Hippocampal formation (tissue), 2 donors: Measurements from ENCODE around the gene TJAP1.
"Not testable (repeated sequence)": the region's sequence is repeated elsewhere in the genome, so short reads cannot be mapped to it uniquely, and the experiment has no call there.

Source experiments
- DNase-seq, 2 donors: peaks; one replicate each; lab custom pipeline; 2025; lab: John Stamatoyannopoulos, UW

TJAP1 gene

DNA sequence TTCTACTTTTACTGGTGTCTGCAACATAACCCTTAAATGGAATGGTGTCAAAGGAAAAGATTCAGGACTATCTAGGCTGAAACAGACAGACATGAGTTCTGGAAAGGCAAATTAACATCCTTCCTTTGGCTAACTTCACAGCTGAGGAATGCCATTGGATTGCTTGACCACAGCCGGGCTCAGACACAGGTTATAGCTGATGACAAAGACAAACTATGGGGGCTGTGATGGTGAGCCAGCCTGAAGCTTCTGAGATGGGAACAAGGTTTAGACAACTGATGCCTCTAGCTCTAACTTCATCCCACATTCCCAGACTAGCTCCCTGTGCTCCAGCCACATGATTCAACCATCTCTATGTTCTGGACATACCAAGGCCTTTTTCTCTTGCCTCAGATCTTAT lies 54.8 kb downstream of the TJAP1 start:
- no peak for DNase-seq

DNA sequence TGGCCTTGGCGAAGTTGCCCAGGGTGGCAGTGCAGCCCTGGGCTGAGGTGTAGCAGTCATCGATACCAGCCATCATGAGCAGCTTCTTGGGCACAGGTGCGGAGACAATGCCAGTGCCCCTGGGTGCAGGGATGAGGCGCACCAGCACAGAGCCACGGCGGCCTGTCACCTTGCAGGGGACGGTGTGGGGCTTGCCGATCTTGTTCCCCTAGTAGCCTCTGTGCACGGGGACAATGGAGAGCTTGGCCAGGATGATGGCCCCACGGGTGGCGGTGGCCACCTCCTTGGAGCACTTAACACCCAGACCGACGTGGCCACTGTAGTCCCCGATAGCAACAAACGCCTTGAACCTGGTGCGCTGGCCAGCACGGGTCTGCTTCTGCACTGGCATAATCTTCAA lies 61.6 kb downstream of the TJAP1 start:
- DNase-seq = not testable (repeated sequence)

DNA sequence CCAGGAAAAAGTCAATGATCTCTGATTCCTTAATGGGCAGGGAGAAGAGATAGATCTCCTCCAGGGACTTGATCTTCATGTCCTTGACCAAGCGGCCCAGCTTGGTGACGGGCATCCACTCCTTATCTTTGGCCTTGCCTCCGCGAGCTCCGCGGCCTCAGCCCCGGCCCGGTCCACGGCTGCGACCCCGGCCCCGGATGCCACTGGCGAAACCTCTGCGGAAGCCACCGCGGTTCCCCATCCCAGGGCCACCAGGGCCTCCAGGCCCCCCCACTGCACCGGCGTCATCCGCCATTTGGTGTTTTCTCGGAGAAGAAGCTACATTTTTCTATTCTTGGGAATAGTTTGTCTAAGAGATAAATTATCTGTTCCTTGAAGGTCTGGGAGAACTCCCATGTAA lies 62.0 kb downstream of the TJAP1 start:
- not testable (repeated sequence) for DNase-seq

DNA sequence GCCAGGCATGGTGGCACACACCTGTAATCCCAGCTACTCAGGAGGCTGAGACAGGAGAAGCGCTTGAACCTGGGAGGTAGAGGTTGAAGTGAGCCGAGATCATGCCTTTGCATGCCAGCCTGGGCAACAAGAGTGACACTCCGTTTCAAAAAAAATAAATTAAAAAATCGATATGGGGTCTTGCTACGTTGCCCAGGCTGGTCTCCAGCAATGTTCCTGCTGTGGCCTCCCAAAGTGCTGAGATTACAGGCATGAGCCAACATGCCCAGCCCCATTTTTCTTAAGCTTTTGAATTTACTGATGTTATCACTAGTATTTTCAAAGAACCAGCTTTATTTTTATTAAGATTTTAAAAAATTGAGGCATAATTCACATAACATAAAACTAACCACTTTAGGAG lies 63.1 kb downstream of the TJAP1 start:
- no peak for DNase-seq

DNA sequence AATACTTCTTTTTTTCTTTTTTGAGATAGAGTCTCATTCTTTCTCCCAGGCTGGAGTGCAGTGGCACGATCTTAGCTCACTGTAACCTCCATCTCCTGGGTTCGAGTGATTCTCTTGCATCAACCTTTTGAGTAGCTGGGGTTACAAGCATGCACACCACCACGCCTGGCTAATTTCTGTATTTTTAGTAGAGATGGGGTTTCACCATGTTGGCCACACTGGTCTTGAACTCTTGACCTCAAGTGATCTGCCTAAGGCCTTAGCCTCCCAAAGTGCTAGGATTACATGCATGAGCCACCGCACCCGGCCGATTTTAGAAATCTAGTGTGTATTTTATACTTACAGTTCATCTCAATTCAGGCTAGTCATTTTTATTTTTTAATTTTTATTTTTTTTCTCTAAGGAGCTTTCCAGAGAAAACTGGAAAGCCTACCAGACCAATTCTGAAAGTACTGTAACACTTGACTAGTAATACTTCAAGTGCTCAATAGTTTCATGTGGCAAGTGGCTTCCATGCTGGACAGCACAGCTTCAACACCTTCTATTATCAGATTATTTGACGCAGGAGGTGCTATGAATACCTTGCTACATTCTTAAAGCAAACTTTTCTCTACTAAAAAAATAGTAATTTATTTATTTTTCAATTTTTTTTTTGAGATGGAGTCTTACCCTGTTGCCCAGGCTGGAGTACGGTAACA lies 64.6 kb downstream of the TJAP1 start:
- DNase-seq = no peak

DNA sequence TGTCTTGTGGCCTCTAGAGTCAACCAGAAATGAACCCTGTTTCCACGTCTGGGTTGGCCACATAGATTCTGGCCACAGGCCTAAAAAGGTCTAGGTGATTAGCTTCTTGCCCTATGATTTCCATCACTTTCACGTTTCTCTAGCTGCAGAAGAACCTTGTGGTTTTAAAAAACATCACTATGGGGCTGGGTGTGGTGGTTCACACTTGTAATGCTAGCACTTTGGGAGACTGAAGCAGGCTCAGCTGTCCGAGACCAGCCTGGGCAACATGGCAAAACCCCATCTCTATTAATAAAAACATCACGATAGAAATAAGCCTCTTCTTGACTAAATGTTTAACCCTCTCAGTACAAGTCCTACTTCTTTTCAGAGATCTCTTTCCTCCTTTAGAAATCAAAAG lies 67.1 kb downstream of the TJAP1 start:
- no peak for DNase-seq

DNA sequence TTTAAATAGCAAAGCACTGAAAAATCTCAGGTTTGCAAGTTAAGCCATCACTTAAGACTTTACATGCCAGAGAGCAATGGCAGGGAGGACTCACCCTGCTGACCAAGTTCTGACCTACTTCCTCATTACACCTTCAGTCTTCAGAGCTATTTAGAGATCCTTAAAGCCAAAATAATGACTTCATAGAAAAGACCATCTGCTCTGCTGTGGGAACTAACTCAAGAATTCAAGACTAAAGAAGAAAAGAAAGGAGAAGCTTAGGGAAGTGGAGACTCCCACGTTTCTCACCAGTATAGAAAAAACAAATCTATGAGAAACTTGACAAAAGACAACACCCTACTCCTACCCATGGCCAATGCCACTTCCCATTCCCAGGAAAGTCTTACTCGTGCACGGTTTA lies 69.9 kb downstream of the TJAP1 start:
- no peak for DNase-seq
